Skeletal muscle tissue (tissue), 4 donors: ENCODE measurements around the gene GLRX. TPM values are rescaled to one million over a fixed set of nuclear protein-coding genes. Genes with fewer than 3 reads are reported as not detected.
"Not testable (repeated sequence)": the region's sequence is repeated elsewhere in the genome, so short reads cannot be mapped to it uniquely, and the experiment has no call there.

ENCODE experiments used
- H3K27ac ChIP-seq: one replicate; pipeline ENCODE4 v1.7.0; 2013; ENCODE audit warnings: mild to moderate bottlenecking, low read depth, low read length, inconsistent platforms
- H3K27me3 ChIP-seq, 3 donors: one replicate each; pipeline ENCODE4 v1.7.0; 2013; ENCODE audit warnings: low read length in 3 of 3; ENCODE audit not compliant: control insufficient read depth in 3 of 3, insufficient read depth in 3 of 3
- H3K36me3 ChIP-seq, 3 donors: one replicate each; pipeline ENCODE4 v1.7.0; 2013; ENCODE audit warnings: low read length in 3 of 3; ENCODE audit not compliant: control insufficient read depth in 3 of 3, insufficient read depth in 3 of 3
- H3K4me1 ChIP-seq, 3 donors: one replicate each; pipeline ENCODE4 v1.7.0; 2013; ENCODE audit warnings: low read length in 3 of 3, mild to moderate bottlenecking in 3 of 3; ENCODE audit not compliant: control insufficient read depth in 3 of 3, insufficient read depth in 3 of 3
- H3K4me3 ChIP-seq, 3 donors: one replicate each; pipeline ENCODE4 v1.7.0; 2013; ENCODE audit warnings: low read length in 3 of 3
- H3K9ac ChIP-seq, 3 donors: one replicate each; pipeline ENCODE4 v1.7.0; 2013; ENCODE audit warnings: low read length in 3 of 3, mild to moderate bottlenecking in 3 of 3, moderate library complexity in 2 of 3, low read depth in 1 of 3
- H3K9me3 ChIP-seq, 3 donors: one replicate each; pipeline ENCODE4 v1.7.0; 2013; ENCODE audit warnings: low read length in 3 of 3; ENCODE audit not compliant: control insufficient read depth in 3 of 3
- total RNA-seq: library from RNA; depleted of rRNA; stranded (reverse); fragments of >200 nt; gene quantifications from one replicate; pipeline ENCODE4 v1.2.3, GENCODE V29; 2014
- donor health status: Osteomylitis.

Gene GLRX
- total RNA-seq, 1 donor from 2014 or later = 6.8 TPM

DNA sequence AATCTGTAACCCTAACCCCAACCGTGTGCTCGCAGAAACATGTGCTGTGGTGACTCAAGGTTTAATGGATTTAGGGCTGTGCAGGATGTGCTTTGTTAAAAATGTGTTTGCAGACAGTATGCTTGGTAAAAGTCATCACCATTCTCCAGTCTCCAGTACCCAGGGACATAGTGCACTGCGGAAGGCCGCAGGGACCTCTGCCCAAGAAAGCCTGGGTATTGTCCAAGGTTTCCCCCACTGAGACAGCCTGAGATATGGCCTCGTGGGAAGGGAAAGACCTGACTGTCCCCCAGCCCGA lies 11.5 kb downstream of the GLRX start:
- H3K27ac ChIP-seq, H3K4me3 ChIP-seq, H3K9ac ChIP-seq, H3K27me3 ChIP-seq, H3K9me3 ChIP-seq: not testable (repeated sequence)
- H3K4me1 ChIP-seq = peaks cover 26 to 66% (median 36%) of the 10 kb centered on the region in 3 donors
- peaks cover 12 to 20% (median 15%) of the 10 kb centered on the region in 3 donors for H3K36me3 ChIP-seq

DNA sequence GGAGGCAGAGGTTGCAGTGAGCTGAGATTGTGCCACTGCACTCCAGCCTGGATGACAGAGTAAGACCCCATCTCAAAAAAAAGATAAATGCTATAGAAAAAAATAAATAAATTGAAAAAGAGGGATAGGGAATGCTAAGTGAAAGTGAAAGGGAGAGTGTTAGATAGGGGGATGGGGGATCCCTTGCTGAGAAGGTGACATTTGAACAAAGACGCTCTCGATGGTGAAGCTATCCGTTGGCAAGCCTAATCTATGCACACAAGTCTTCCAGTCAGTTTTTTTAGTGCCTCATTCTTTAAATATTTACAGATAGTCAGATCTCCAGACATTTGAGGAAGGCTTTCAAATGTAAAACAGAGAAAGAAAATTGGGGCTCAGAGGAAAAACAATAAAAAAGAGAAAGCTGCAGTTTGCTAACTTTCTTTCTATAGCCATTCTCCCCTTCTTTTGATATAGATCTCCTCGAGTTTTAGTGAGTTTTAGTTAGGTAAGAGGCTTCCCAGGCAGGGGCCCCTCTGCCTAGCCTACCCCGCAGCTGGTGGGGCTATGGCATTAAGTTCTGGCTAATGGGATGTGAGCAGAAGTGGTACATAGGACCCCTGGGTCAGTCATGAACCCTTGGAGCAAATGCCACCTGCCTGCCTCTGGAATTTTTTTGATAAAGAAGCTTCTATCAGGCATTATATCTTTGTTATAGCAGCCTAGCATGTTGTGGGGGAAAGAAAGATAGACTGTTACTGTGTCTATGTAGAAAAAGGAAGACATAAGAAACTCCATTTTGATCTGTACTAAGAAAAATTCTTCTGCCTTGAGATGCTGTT lies 12.0 kb downstream of the GLRX start:
- H3K27ac ChIP-seq = peak overlapping the region; percentile 55
- no peaks in the 10 kb centered on the region for H3K27me3 ChIP-seq
- H3K9me3 ChIP-seq = no peaks in the 10 kb centered on the region
- peak overlapping the region in 1 of 3 donors; percentile 1 for H3K4me3 ChIP-seq
- peaks cover 9 to 15% (median 12%) of the 10 kb centered on the region in 3 donors for H3K36me3 ChIP-seq
- H3K9ac ChIP-seq = no peak overlapping the region
- peaks cover 26 to 66% (median 36%) of the 10 kb centered on the region in 3 donors for H3K4me1 ChIP-seq

DNA sequence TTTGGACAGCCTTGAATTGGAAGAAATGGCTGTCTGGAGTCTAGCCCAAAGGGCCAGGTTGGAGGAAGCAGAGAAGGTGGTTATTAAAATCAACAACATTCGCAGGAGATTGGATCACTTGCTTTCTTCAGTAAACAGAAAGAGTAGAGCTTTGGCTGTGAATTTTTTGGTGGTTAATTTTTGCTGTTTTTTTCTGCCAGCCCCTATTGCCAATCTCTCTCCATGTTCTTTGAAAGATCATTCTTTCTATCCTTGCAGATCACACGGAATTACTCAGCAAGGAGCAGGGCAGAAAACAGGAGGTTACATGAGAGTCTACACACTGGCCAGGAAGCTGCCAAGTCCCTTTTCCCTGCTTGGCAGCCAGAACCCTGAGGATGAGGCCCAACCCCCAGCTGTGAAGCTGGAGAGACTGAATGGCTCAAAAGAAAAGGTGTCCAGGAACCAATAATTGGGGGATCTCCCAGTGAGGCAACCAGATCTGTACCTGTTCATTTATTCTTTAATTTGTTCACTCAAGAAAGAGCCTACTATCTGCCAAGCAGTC lies 13.0 kb downstream of the GLRX start:
- Histone ChIP-seq H3K4me1 (peaks cover 26 to 56% (median 36%) of the 10 kb centered on the region in 3 donors), H3K36me3 (peaks cover 2 to 9% (median 3%) of the 10 kb centered on the region in 3 donors), H3K9me3 (no peaks in the 10 kb centered on the region), H3K4me3 (peak overlapping the region; percentile 32 to 54 (median 49)), H3K9ac (peak overlapping the region in 1 of 3 donors; percentile 66), H3K27me3 (no peaks in the 10 kb centered on the region), H3K27ac (peak overlapping the region; percentile 78)

GRCh38 chr5:95808686-95809413 lies 13.7 kb downstream of the GLRX start:
- Histone ChIP-seq H3K4me1 (peaks cover 26 to 50% (median 36%) of the 10 kb centered on the region in 3 donors), H3K9me3 (no peaks in the 10 kb centered on the region), H3K4me3 (peak overlapping the region; percentile 32 to 54 (median 49)), H3K27me3 (no peaks in the 10 kb centered on the region), H3K9ac (peak overlapping the region; percentile 40 to 66 (median 45)), H3K27ac (peak overlapping the region; percentile 78), H3K36me3 (peaks cover 0 to 5% (median 0%) of the 10 kb centered on the region in 3 donors)

DNA sequence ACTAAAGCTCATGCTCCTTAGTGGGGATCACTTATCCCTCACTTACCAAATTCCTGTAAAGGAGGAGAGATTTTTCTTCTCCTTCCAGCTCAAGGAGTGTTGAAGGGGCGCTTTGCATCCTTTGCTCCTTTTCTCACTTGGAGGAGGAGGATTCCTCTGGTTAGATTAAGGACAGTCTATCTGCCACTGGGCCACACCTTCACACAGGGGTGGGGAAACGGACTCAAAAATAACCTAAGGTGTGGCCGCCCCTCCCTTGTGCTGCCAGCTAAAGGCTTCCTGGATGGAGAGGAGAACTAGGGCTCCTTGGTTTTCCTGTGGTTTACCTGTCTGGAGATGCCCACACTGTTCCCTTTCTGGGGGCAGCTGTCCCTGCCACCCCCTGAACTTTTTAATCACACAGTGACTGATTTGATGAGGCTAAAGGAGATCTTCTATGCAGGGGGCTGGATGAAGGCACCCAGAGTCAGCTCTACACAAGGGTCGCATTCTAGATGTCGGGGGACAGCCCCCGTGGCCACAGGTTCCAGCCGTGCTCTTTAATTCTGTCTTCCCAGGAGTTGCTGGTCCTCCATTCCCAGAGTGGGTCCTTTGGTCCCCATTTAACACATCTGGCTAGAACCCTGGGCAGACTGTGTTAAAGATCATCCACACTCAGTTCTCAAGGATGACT lies 14.4 kb downstream of the GLRX start:
- Histone ChIP-seq H3K36me3 (peaks cover 0 to 5% (median 0%) of the 10 kb centered on the region in 3 donors), H3K4me1 (peaks cover 28 to 53% (median 42%) of the 10 kb centered on the region in 3 donors), H3K9ac (peak overlapping the region; percentile 40 to 51 (median 45)), H3K27me3 (no peaks in the 10 kb centered on the region), H3K4me3 (peak overlapping the region; percentile 32 to 49 (median 38)), H3K9me3 (no peaks in the 10 kb centered on the region), H3K27ac (peak overlapping the region; percentile 78)

DNA sequence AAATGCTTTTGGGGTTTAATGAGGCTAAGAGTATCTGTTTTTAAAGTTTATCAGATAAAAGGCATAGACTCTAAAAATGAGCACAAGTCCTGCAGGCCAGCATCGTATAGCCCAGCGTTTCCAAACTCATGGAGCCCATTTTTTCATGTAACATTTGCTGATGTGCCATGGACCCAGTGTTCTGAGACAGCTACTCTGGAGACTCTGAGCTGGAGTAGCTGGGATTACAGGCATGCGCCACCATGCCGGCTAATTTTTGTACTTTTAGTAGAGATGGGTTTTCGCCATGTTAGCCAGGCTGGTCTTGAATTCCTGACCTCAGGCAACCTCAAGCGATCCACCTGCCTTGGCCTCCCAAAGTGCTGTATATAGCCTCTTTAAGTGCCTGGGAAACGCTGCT lies 15.8 kb downstream of the GLRX start:
- Histone ChIP-seq H3K27ac (no peak overlapping the region), H3K27me3 (no peaks in the 10 kb centered on the region), H3K4me3 (no peak overlapping the region), H3K36me3 (peaks cover 0 to 3% (median 0%) of the 10 kb centered on the region in 3 donors), H3K9me3 (no peaks in the 10 kb centered on the region), H3K4me1 (peaks cover 27 to 46% (median 38%) of the 10 kb centered on the region in 3 donors), H3K9ac (no peak overlapping the region)

DNA sequence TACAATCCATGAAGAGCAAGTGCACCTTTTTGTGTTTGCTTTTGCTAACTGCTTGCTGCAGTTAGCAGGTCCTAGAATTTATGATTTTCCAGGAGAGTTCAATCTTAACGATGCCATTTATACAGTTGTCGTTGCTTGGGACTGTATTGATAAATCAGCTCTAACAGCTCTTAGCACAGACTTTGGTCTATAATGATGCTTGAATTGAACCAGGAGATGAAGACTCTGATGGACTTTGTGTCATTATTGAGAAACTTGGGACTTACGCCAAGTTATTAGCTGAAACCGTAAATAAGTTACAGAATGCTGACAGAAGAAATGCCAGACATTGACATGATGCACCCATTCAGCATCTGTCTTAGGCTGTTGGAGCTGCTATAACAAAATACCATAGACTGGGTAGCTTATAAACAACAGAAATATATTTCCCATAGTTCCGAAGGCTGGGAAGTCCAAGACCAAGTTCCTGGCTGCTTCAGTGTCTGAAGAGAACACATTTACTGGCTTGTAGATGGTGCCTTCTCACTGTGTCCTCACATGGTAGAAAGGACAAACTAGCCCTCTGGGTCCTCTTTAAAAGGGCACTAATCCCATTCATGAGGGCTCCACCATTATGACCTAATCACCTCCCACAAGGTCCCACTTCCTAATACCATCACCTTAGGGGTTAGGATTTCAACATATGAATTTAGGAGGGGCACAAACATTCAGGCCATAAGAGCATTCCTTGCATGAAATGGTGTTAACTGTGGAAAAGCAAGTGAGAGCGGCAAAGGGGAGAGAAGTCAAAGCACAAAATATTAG lies 17.6 kb downstream of the GLRX start:
- Histone ChIP-seq H3K27me3 (no peaks in the 10 kb centered on the region), H3K4me3 (no peak overlapping the region), H3K9me3 (no peaks in the 10 kb centered on the region), H3K36me3 (peaks cover 0 to 3% (median 0%) of the 10 kb centered on the region in 3 donors), H3K9ac (no peak overlapping the region), H3K4me1 (peaks cover 26 to 34% (median 32%) of the 10 kb centered on the region in 3 donors), H3K27ac (no peak overlapping the region)

DNA sequence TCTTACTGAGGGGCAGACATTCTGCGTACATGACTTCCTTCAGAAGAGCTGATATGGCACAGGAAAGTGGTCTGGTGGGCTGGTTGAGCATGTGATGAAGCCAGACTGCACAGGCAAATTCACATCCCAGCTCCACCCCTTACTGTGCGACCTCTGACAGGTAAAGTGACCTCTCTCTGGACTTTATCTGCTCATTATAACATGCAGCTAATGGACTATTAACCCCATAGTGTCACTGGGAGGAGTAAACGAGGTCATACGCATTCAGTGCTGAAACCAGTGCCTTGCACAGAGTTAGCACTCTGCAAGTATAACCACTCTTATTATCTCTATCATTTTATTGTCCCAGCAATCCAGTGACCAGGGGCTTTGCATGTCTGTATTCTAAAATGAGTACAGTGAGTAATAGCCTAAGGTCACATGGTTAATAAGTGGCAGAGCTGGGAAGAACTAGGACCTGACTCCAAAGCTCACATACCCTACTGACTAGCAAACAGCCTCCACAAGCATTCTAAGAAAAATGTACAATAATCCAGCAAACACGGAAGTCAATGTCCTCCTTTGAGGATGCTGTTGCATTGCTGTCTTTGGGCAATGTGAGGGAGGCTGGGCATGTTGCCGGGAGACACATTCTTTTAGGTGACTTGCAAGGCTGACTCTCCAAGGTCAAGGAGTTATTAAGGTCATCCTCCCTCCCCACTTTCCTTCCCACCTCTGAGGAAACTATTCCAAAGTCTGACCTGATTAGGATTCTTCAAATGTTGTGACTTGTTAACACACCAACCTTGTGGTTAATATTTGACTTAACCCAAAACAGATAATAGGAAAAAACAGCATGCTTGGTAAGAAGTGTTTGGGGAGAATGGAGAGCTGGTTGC lies 19.0 kb downstream of the GLRX start:
- Histone ChIP-seq H3K36me3 (peaks cover 0 to 3% (median 0%) of the 10 kb centered on the region in 3 donors), H3K9ac (peak overlapping the region in 1 of 3 donors; percentile 41), H3K27me3 (no peaks in the 10 kb centered on the region), H3K27ac (no peak overlapping the region), H3K9me3 (no peaks in the 10 kb centered on the region), H3K4me1 (peaks cover 15 to 21% (median 18%) of the 10 kb centered on the region in 3 donors), H3K4me3 (no peak overlapping the region)
